GM21515 (cell line): ENCODE measurements around the gene GGT5.
"Not testable (repeated sequence)": the region's sequence is repeated elsewhere in the genome, so short reads cannot be mapped to it uniquely, and the experiment has no call there.

Source experiments
- ATAC-seq: cut with Tn5 transposase; IDR thresholded peaks from one replicate; pipeline ENCODE4 v1.9.1; 2021; ENCODE audit not compliant: unreplicated experiment

The GGT5 gene

GRCh38 chr22:24233235-24233634 is 11.6 kb downstream of the GGT5 start:
- no peak for ATAC-seq

DNA sequence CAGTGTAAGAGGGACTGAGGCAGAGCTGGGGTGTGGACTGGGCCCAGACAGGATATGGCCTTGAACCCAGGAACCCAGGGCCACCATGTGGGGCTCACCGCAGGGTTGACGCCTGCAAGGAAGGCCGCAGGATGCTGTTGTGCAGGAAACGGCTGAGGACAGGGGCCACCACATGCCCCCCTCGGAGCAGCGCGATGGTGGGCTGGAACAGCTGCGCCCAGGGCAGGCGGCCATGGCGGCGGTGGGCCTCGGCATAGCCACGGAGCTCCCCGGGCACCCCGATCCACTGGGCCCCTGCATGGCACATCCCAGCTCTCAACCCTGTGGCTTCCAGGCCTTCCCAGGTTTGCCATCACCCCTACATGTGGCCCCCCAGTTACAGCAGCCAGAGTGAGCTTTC is 12.2 kb downstream of the GGT5 start:
- no peak for ATAC-seq

DNA sequence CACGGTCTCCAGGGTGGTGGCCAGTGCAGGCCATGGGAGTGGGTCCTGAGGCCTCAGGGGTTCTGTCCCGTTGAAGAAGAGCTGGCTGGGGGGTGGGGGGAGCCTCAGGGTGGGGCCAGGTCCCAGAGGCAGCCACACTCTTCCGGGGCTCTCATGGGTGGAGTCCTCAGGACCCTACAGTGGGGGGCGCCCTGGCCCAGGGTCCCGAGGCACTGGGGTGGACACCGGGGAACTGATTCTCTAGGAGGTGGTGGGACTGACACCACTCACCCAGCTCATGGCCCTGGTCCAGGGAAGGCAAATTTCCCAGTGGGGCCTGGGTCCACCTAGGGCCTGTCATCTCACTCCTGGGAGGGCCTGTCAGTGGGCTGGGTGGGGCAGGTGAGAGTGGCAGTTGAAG is 12.8 kb downstream of the GGT5 start:
- no peak for ATAC-seq

DNA sequence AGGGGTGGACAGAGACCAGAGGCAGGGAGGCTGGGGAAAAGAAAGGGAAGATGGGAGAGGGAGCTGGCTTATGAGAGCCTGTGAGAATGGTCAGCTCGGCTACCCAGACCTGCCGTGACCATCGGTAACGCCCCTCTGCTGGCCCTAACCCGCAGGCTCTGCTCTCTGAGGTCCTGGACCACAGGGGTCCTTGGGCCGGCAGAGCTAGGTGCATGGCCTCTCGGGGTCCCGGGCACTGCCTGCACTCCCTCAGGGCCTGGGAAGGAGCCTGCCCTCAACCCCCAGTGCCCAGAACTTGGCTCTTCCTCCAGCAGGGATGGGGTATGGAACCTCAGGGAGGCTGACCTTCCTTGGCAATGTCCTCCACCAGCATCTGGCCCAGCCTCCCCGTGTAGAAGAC is 13.2 kb downstream of the GGT5 start:
- ATAC-seq, result no peak

- no peak for ATAC-seq
Observed at GRCh38 chr22:24230911-24231656, 13.8 kb downstream of the GGT5 start.

DNA sequence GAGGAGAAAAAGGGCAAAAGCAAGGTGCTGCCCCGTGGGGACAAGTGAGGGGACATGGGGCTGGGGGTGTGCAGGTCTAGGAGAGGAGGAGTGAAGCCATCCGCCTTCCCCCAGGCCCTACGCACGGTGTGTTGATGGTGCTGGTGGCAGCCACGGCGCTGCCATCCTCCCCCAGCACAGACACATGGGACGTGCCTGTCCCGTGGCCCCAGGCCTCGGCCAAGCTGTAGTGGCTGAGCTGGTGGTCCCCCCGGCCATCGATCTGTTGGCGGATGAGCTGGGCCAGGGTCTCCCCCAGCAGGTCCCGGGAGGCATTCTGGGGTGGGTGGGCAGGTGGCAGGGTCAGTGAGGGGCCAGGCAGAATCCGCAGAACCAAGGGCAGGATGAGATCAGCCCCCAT is 18.9 kb downstream of the GGT5 start:
- no peak for ATAC-seq

DNA sequence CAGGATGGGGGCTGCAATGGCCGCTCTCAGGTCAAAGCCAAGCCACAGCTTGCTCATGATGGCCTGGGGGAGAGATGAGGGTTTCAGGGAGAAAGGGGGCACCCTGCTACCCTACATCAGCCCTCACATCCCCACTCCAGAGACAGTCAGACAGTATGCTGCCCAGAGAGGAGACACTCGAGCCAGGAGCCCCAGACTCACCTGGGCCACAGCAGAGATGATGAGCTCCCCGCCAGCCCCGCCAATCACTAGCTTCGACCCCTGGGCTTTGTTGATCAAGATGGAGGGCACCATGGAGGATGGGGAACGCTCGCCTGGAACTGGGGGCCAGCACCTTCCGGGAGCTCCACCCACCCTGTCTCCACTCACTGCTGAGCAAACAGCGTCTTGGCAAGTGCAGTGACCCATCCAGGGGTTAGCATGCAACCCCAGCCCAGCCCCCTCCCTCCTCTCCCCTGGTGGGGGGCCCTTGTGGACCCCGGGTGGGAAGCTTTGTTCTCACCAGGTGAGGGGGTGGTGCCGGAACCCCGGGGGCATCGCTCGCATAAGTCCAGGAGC is 19.8 kb downstream of the GGT5 start:
- ATAC-seq, result no peak

- no peak for ATAC-seq
Observed at GRCh38 chr22:24224468-24224867, 20.4 kb downstream of the GGT5 start.

GRCh38 chr22:24219750-24220149 is 25.1 kb downstream of the GGT5 start:
- no peak for ATAC-seq

DNA sequence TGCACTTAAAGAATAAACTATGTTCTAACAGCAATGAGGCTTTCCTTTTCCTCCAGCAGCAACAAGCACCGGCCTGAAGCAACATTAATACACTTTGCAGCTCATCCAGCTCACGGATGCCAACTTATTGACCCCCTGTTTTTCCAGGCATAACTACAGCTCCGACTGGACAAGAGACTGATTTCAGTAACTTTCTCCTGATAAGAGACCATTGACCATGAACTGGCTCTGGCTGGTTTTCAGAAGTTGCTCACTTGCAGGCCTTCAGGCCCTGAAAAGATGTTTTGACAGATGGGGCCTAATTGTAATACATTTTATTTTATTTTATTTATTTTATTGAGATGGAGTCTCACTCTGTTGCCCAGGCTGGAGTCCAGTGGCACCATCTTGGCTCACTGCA is 27.5 kb downstream of the GGT5 start:
- ATAC-seq, result no peak

GRCh38 chr22:24216541-24217209 is 28.2 kb downstream of the GGT5 start:
- ATAC-seq, result no peak

- no peak for ATAC-seq
Observed at GRCh38 chr22:24214467-24215285, 30.2 kb downstream of the GGT5 start.

DNA sequence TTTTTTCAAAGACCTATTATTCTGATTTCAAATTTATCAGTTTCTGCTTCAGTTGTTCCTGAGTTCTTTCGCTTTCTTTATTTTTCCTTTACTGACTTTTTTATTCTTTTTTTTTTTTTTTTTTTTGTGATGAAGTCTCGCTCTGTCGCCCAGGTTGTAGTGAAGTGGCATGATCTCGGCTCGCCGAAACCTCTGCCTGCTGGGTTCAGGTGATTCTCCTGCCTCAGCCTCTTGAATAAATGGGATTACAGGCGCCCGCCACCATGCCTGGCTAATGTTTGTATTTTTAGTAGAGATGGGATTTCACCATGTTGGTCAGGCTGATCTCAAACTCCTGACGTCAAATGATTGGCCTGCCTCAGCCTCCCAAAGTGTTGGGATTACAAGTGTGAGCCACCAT is 31.8 kb downstream of the GGT5 start:
- ATAC-seq, result not testable (repeated sequence)

DNA sequence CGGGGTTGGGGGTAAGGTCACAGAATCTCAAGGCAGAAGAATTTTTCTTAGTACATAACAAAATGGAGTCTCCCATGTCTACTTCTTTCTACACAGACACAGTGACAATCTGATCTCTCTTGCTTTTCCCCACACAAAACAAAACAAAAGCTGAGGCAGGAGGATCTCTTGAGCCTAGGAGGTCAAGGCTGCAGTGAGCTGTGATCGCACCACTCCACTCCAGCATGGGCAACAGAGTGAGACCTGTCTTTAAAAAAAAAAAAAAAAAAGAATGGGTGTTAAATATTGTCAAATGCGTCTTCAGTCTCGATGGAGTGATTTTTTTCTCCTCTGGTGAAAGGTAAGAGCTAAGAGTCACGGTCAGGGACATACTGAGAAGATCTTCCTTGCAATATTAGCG is 33.2 kb downstream of the GGT5 start:
- not testable (repeated sequence) for ATAC-seq

DNA sequence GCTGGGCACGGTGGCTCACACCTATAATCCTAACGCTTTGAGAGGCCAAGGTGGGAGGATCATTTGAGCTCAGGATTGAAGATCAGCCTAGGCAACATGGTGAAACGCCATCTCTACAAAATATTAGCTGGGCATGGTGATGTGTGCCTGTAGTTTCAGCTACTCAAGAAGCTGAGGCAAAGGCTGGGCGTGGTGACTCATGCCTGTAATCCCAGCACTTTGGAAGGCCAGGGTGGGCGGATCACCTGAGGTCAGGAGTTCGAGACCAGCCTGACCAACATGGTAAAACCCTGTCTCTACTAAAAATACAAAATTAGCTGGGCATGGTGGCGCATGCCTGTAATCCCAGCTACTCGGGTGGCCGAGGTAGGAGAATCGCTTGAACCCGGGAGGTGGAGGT is 34.5 kb downstream of the GGT5 start:
- not testable (repeated sequence) for ATAC-seq

DNA sequence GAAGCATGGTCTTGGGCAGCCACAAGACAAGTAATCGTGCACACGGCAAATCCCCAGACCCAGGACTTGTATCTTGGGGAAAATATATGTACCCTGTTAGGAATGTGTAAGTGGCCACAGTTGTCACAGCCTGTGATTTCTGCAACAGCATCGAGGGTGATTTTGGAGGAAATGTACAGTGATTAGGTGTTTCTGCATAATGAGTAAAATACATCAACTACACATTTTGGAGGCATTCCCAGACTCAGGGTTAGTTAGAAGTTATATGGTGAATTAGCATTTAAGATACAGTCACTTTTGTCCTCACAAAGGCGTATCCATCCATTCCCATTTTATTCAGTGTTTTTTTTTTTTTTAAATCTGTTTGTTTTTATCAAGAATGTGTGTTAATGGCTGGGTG is 35.2 kb downstream of the GGT5 start:
- ATAC-seq, result no peak

DNA sequence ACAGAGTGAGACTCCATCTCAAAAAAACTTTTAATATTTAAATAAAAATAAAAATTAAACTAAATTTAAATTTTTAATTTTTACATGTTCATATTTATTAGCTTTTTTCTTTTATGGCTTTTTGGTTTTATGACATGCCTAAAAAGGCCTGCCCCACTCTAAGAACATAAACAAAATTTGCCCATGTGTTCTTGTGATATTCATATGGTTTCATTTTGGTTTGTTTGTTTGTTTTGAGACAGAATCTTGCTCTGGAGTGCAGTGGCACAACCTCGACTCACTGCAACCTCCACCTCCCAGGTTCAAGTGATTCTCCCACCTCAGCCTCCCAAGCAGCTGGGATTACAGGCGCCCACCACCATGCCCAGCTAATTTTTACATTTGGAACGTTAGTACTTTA is 35.9 kb downstream of the GGT5 start:
- ATAC-seq, result no peak

DNA sequence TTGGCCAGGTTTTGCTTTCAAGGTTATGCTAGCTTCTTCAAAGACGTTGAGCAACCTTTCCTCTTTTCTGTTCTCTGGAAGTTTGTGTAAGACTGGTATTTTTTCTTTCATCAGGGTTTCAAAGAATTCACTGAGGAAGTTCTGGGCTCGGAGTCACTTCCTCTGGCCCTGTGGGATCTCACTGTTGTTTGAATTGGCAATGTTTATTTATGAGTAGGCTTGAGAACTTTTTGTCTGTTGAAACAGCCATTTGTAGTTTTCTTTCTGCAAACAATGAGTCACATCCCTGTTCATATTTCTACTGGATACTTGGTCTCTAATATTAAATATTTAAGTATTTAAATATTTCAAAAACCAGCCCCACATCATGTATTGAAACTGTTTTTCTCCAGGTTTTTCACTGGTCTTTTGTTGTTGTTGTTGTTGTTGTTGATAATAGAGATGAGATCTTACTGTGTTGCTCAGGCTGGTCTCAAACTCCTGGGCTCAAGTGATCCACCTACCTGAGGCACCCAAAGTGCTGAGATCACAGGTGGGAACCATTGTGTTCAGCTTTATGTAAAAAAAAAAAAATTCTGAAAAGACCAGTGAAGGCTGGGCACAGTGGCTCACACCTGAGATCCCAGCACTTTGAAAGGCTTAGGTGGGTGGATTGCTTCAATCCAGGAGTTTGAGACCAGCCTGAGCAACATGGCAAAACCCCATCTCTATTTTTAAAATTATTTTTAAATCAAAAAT is 36.7 kb downstream of the GGT5 start:
- ATAC-seq, result no peak

DNA sequence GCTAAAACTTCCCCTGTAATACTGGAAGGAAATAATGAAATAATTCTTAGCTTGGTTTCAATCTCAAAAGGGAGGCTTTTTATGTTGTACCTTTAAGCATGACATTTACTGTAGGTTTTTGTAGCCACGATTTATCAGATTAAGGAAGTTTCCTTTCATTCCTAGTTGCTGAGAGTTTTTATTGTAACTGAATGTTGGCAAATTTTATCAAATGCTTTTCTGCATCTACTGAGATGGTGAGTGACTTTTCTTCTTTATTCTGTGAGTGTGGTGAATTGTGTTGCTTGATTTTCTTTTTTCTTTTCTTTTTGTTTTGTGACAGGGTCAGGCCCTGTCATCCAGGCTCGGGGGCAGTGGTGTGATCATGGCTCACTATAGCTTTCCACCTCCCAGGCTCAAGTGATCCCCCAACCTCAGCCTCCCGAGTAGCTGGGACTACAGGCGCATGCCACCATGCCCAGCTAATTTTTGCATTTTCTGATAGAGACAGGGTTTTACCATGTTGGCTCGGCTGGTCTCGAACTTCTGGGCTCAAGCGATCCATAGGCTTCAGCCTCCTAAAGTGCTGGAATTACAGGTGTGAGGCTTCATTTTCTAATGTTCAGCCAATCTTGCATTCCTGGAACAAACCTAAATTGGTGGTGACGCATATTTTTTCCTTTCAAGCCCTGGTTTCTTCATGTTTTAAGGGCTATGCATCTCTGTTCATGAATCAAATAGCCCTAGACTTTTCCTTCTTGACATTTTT is 37.4 kb downstream of the GGT5 start:
- ATAC-seq, result no peak
